ENCODE results near the gene CEP89.
"Not testable (repeated sequence)": the region's sequence is repeated elsewhere in the genome, so short reads cannot be mapped to it uniquely, and the experiment has no call there.

The CEP89 gene

GRCh38 chr19:32971715-32972540, at the start of gene CEP89, which contains the start of gene FAAP24:
Gene CEP89, minus strand, starts transcription at chr19:32971958. Its CDS starts 84 bp downstream, at chr19:32971874.
Gene FAAP24, plus strand, starts transcription at chr19:32972242. Its CDS starts 955 bp downstream, at chr19:32973197.
- peak; percentile 95 for DNase-seq (ENCODE audit: low read depth)

DNA sequence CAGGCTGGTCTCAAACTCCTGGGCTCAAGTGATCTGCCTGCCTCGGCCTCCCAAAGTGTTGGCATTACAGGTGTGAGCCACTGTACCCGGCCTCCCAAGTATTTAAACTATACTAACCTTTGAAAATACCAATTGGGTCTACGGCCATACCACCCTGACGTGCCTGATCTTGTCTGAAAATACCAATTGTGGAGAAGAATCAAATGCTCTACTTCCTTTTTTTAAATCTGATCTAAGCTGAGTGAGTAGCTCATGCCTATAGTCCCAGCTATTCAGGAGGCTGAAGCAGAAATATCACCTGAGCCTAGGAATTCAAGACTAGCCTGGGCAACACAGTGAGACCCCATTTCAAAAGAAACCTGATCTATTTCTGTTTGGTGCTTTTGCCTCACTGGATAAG, 39.1 kb upstream of the CEP89 start:
- not testable (repeated sequence) for DNase-seq (ENCODE audit: low read depth)

- no peak for DNase-seq (ENCODE audit: low read depth)
Measured at GRCh38 chr19:33008738-33009137, 37.0 kb upstream of the CEP89 start.

DNA sequence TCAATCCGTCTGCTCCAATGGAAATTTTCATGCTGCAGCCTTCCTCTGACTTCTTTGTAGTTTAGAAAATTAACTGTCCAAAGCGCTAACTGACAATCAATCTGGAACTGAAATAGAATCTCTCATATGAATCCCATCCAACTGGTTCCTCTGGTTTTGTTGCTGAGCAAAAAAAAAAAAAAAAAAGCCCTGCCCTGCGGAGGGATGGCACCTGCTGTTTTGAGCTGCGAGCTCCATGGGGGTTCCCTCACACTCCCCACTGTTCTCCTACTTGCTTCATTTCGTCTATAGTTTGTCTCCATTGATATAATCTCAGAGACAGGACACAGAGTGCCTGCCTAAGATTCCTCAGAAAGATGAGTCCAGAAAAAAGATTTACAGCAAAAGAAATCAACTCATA, 33.7 kb upstream of the CEP89 start:
- DNase-seq (ENCODE audit: low read depth), result no peak

DNA sequence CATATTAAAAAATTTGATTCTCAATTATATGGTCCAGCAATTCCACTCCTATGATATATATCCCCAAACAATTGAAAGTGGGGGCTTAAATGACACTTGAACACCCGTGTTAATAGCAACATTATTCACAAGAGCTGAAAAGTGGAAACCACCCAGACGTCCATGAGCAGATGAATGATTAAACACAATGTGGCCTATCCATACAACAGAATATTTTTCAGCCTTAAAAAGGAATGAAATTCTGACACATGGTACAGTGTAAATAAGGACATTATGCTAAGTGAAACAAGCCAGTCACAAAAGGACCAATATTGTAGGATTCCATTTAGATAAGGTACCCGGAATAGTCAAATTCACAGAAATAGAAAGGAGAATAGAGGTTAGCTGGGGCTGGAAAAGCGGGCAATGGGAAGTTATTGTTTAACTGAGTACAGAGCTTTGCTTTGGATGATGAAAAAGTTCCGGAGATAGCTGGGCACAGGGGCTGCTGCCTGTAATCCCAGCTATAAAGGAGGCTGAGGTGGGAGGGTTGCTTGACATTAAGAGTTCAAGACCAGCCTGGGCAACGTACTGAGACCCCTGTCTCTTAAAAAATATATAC, 31.8 kb upstream of the CEP89 start:
- not testable (repeated sequence) for DNase-seq (ENCODE audit: low read depth)

DNA sequence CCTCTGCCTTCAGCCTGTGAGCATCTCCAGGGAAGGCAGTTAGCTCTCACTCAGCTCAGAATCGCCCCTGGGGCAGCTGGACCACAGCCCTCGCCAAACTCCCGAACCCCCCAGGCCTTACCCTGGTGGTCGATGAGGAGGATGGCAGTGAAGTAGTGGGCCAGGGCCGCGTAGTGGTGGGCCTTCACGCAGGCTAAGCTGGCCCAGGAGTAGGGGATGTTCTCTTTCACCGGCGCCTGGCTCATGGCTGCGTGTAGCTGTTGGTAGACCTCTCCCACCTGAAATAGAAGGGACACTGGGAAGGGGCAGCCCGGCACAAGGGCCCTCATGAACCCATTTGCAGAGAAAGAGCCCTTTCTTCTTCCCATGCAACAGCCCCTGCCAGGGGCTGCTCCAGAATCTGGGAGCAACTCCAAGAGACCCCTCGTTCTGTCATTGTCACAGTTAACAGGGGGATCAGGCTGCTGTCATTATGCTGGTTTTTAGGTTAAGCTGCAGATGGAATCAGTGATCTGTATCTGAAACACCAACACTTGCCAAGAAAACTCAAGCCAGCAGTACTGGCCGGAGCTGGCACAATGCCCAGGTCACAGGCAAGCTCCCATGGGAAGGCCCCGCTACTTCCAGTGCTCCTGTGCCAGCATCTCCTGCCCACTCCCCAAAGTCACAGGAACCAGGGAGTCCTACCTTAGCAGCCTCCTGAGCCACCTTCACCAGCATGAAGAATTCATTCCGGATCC, 30.5 kb upstream of the CEP89 start:
- not testable (repeated sequence) for DNase-seq (ENCODE audit: low read depth)

DNA sequence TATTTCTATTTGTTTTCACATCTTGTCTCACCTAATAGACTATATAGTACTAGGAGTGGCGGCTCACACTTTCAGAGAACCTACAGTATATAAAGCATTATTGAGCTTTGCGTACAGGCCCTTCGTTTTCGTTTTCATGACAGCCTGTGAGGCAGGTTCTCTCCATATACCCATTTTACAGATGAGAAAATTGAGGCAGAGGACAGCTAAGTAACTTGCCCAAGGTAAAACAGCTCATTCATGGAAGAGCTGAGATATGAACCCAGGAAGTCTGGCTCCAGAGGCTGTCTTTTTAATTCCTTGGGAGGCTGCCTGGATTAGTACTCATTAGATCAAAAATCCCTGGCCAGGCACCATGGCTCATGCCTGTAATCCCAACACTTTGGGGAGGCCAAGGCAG, 29.2 kb upstream of the CEP89 start:
- no peak for DNase-seq (ENCODE audit: low read depth)

DNA sequence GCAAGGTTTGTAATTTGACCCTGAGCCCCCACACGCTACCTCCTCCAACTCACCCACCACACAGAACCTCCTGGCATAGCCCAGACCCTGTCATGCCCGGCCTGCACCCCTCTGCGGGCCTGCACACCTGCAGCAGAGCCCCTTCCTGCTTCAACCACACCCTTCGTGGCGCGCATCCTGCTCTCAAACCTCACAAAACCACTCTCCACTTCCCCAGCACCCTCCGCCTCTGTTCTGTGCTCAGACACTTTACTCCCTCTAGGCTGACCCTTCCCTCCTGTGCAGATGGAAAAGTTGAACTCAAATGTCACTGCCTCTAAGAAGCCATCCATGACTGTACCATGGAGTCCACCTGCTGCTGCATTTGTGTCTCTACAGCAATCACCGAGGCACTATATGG, 28.8 kb upstream of the CEP89 start:
- no peak for DNase-seq (ENCODE audit: low read depth)

DNA sequence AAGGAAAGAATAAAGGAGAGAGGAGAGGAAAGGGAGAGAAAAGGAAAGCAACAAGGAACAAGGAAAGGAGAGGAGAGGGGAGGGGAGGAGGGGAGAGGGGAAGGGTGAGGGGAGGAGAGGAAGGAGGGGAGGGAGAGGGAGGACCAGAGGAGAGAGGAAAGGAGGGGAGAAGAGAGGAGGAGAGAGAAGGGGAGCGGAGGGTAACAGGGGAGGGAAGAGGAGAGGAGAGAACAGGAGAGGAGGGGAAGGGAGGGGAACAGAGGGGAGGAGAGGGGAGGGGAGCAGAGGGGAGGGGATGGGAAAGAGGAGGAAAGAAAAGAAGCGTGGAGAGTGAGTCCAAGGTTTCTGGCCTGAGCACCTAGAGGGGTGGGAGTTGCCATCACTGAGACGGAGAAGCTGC, 27.0 kb upstream of the CEP89 start:
- DNase-seq (ENCODE audit: low read depth), result no peak

DNA sequence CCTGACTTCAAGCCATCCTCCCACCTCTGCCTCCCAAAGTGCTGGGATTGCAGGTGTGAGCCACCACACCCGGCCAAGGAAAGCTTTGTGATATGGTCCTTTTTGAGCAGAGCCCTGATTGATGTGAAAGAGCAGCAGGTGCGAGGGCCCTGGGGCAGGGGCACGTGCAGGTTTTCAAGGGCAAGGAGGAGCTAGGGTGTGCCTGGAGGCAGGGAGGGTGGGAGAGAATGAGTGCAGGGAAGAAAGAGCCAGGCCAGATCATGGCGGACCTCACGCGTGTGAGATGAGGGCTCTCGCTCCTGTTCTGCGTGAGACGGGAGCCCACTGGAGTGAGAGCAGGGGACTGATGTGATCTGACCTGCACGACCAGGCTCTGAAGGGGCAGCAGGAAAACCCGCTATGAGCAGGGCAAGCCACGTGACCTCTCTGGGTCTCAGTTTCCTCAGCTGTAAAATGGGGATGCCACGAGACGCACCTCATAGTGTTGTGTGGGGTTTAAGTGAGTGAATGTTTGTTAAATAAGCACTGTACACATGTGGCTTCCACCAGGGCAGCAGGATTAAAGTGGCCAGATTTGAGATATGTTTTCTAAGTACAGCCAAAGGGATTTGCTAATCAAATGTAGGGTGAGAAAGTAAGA, 26.1 kb upstream of the CEP89 start:
- DNase-seq (ENCODE audit: low read depth), result no peak

GRCh38 chr19:32997061-32997464, 25.3 kb upstream of the CEP89 start:
- DNase-seq (ENCODE audit: low read depth), result not testable (repeated sequence)

GRCh38 chr19:32995966-32996365, 24.2 kb upstream of the CEP89 start:
- DNase-seq (ENCODE audit: low read depth), result not testable (repeated sequence)

DNA sequence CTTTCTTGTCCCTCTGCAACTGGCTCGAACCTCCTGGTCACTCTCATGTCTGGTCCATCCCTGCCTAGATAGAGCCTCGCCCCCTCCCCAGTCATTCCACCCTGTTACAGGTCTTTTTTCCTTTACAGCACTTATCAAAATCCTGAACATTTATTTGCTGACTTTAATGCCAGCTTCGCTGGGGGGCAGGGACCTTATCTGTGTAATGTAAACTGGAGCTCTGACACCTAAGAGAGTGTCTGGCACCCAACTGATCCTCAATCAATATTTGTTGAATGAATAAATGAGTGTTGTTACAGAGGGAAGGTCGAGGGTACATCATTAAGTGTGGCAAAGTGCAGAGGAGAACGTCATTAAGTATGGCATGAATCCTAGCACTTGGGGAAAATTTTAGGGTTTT, 17.0 kb upstream of the CEP89 start:
- no peak for DNase-seq (ENCODE audit: low read depth)

GRCh38 chr19:32988254-32988653, 16.5 kb upstream of the CEP89 start:
- not testable (repeated sequence) for DNase-seq (ENCODE audit: low read depth)

GRCh38 chr19:32982488-32982887, 10.7 kb upstream of the CEP89 start:
- not testable (repeated sequence) for DNase-seq (ENCODE audit: low read depth)

DNA sequence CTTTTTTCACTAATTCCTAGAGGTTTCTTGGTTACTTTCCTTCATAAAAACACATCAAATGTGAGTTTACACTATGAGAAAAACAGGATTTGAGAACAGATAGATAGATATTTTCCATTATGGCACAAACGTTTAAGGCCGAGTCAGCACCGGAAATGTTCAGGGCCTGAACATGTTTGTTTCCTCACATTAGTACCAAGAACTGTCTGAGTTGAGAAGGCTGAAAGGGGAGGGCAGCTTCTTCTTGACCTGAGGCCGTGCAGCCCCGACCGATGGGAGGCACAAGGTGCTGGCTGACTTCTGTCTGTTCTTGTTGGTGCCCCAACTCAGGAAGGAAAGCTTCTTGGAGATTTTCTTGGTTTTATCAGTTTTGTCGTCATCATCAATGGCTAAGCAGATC, 8.0 kb upstream of the CEP89 start:
- not testable (repeated sequence) for DNase-seq (ENCODE audit: low read depth)

DNA sequence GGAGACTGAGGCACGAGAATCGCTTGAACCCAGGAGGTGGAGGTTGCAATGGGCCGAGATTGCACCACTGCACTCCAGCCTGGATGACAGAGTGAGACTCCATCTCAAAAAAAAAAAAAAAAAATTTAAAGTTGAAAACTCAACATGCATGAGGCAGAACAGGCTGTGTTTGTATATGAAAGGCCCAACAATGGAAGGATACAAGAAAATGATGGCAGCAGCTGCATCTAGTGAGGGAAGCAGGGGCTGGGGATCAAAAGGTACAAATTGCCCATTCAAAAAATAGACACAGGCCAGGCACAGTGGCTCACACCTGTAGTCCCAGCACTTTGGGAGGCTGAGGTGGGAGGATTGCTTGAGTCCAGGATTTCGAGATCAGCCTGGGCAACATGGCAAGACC, 6.1 kb upstream of the CEP89 start:
- DNase-seq (ENCODE audit: low read depth), result not testable (repeated sequence)

DNA sequence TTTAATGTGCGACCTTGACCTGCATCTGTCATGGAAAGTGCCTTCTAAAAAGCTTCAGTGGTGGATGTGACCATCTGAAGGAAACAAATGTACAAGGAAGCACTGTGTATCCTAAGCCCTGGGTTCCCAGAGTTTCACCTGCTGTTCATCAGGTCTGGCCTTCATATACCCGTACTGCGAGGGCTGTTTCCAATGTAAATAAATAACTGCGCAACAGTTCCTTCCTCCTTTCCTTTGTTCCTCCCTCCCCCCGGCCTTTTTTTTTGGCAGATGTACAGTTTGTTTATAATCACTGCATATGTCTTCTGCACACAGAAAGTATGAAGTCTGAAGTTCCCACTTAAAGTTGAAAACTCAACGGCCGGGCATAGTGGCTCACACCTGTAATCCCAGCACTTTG, 5.5 kb upstream of the CEP89 start:
- no peak for DNase-seq (ENCODE audit: low read depth)

DNA sequence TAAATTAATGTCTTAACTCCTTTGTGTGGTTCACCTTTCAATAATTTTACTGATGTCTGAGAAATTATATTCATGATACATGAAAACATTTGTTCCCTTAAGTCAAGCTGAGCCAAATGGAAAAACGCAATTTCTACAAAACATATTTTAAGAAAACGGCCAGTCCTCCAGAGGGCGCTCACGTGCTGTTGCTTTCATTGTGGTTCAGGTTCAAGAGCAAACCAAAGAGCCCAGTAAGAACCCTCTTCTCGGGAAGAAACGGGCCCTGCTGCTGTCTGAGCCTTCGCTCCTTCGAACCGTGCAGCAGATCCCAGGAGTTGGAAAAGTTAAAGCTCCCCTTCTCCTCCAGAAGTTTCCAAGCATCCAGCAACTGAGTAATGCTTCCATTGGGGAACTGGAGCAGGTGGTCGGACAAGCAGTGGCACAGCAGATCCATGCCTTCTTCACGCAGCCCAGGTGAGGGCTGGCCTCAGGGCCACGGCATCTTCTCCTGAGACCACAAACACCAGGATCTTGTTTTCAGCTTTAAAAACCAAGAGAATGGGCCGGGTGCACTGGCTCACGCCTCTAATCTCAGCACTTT, 4.6 kb upstream of the CEP89 start:
- DNase-seq (ENCODE audit: low read depth), result no peak

DNA sequence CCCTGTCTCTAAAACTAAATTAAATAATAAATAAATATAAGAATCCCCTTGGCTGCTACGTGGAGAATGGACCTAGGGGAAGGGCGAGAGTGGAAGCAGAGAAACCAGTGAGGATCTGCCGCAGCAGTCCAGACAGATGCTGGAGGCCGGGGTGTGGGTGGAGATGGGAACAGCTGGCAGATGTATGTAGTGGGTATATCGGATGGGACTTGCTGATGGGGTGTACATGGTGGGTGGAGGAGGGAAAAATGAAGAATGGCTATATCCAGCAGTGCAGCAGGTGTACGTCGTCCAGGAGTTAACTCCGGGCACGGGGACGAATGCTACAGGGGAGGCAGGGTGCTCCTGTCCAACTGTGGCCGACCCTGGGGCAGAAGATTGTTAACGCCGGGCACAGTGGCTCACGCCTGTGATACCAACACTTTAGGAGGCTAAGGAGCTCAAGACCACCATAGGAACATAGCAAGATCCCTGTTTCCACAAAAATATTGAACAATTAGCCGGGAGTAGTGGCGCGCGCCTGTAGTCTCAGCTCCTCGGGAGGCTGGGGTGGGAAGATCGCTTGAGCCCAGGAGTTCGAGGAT, 654 bp downstream of the CEP89 start:
- DNase-seq (ENCODE audit: low read depth), result no peak

DNA sequence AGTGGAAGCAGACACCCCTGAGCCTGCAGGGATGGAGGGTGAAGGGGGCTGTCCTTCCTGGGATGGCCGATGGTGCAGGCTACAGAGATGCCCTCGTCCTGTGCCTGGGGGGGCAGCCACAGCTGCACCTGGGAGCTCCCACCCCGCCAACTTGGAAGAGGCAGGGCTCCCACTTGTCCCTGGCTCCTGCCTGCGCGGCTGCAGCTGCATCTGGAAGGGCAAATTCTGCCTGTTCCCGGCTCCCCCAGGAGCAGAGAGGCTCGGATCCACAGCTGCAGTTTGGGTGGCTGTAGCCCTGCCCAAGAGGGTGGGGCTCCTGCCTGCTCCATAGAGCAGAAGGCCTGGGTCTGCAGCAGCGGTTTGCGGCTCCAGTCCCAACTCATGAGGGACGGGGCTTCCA, 2.2 kb downstream of the CEP89 start:
- DNase-seq (ENCODE audit: low read depth), result no peak

- no peak for DNase-seq (ENCODE audit: low read depth)
Measured at GRCh38 chr19:32966750-32967149, 5.0 kb downstream of the CEP89 start.

All from GM04503 (cell line).